Activated CD4-positive, alpha-beta memory T cell treated with anti-CD3 and anti-CD28 coated beads for 36 hours (primary cell): ENCODE data around the gene KRT2. TPM values are rescaled to one million over a fixed set of nuclear protein-coding genes. Genes with fewer than 3 reads are reported as not detected.
"Not testable (repeated sequence)": the region's sequence is repeated elsewhere in the genome, so short reads cannot be mapped to it uniquely, and the experiment has no call there.

Source experiments
- CTCF ChIA-PET: fragments of 350-600 bp; sonication (Branson Sonifier 250); formaldehyde crosslinking; loops from one replicate; lab custom pipeline; 2021; ENCODE audit warnings: antibody characterized with exemption, inconsistent platforms; lab: Charles Lee
- POLR2A ChIA-PET: fragments of 350-600 bp; sonication (Branson Sonifier 250); formaldehyde crosslinking; loops from one replicate; lab custom pipeline; 2021; ENCODE audit warnings: antibody characterized with exemption; lab: Charles Lee
- DNase-seq: peaks from one replicate; pipeline ENCODE4 v3.0.0-alpha.2; 2020
- H3K27ac Mint-ChIP-seq: one replicate; pipeline ENCODE4 v1.8.0; 2021; ENCODE audit warnings: mixed read lengths
- H3K27me3 Mint-ChIP-seq: one replicate; pipeline ENCODE4 v1.8.0; 2021; ENCODE audit warnings: mixed read lengths
- H3K36me3 Mint-ChIP-seq: one replicate; pipeline ENCODE4 v1.8.0; 2021; ENCODE audit warnings: mixed read lengths
- H3K4me1 Mint-ChIP-seq: one replicate; pipeline ENCODE4 v1.8.0; 2021; ENCODE audit warnings: low read depth, mixed read lengths
- H3K4me3 Mint-ChIP-seq: one replicate; pipeline ENCODE4 v1.8.0; 2021; ENCODE audit warnings: mild to moderate bottlenecking, mixed read lengths
- H3K9me3 Mint-ChIP-seq: one replicate; pipeline ENCODE4 v1.8.0; 2021; ENCODE audit warnings: mixed read lengths
- intact Hi-C: fragments of 100-400 bp; cut with micrococcal nuclease; formaldehyde crosslinking; loops from one replicate; pipeline ENCODE4 v1.15.1; 2023
- total RNA-seq, 2 experiments: library from RNA; stranded (reverse); gene quantifications; one replicate each; pipeline ENCODE4 v1.2.3, GENCODE V29; 2021

KRT2 gene
- total RNA-seq, 2 experiments from 2014 or later, result not detected

- Mint-ChIP-seq H3K4me3 (no peak overlapping the region), H3K27me3 (peaks cover 3% of the 10 kb centered on the region), H3K9me3 (no peaks in the 10 kb centered on the region), H3K4me1 (no peaks in the 10 kb centered on the region), H3K27ac (no peak overlapping the region), H3K36me3 (no peaks in the 10 kb centered on the region)
- no peak for DNase-seq
- ChIA-PET POLR2A (no interaction called here), CTCF (no interaction called here)
- intact Hi-C loops, result no loop called here
These were observed 21.2 kb upstream of the KRT2 start for GRCh38 chr12:52673217-52673616.

GRCh38 chr12:52672321-52672933, 20.4 kb upstream of the KRT2 start:
- Mint-ChIP-seq H3K36me3 (no peaks in the 10 kb centered on the region), H3K4me1 (no peaks in the 10 kb centered on the region), H3K27me3 (no peaks in the 10 kb centered on the region), H3K4me3 (no peak overlapping the region), H3K27ac (no peak overlapping the region), H3K9me3 (no peaks in the 10 kb centered on the region)
- ChIA-PET CTCF (no interaction called here), POLR2A (no interaction called here)
- intact Hi-C loops, result no loop called here
- no peak for DNase-seq

- Mint-ChIP-seq H3K4me3 (no peak overlapping the region), H3K27me3 (no peaks in the 10 kb centered on the region), H3K27ac (no peak overlapping the region), H3K36me3 (no peaks in the 10 kb centered on the region), H3K4me1 (no peaks in the 10 kb centered on the region), H3K9me3 (no peaks in the 10 kb centered on the region)
- DNase-seq, result no peak
- CTCF ChIA-PET, result no interaction called here
- intact Hi-C loops, result no loop called here
- POLR2A ChIA-PET, result no interaction called here
These were observed 18.9 kb upstream of the KRT2 start for GRCh38 chr12:52670961-52671360.

GRCh38 chr12:52670506-52670905, 18.5 kb upstream of the KRT2 start:
- CTCF ChIA-PET, result no interaction called here
- Mint-ChIP-seq H3K4me3 (no peak overlapping the region), H3K27me3 (no peaks in the 10 kb centered on the region), H3K4me1 (no peaks in the 10 kb centered on the region), H3K9me3 (no peaks in the 10 kb centered on the region), H3K36me3 (no peaks in the 10 kb centered on the region), H3K27ac (no peak overlapping the region)
- DNase-seq, result no peak
- POLR2A ChIA-PET, result no interaction called here
- intact Hi-C loops, result no loop called here

- H3K4me3 Mint-ChIP-seq, H3K27me3 Mint-ChIP-seq, POLR2A ChIA-PET, H3K4me1 Mint-ChIP-seq, H3K9me3 Mint-ChIP-seq, CTCF ChIA-PET, H3K36me3 Mint-ChIP-seq, H3K27ac Mint-ChIP-seq, intact Hi-C loops, DNase-seq: not testable (repeated sequence)
These were observed 17.9 kb upstream of the KRT2 start for GRCh38 chr12:52669941-52670340.

GRCh38 chr12:52669426-52669825, 17.4 kb upstream of the KRT2 start:
- H3K27ac Mint-ChIP-seq, result no peak overlapping the region
- intact Hi-C loops, result no loop called here
- H3K4me1 Mint-ChIP-seq, result no peaks in the 10 kb centered on the region
- CTCF ChIA-PET, result no interaction called here
- H3K4me3 Mint-ChIP-seq, result no peak overlapping the region
- no peaks in the 10 kb centered on the region for H3K27me3 Mint-ChIP-seq
- DNase-seq, result no peak
- POLR2A ChIA-PET, result interaction anchor here (0.5 kb wide), 1 partner anchor 61 kb away, joined by 3 read pairs; no protein-coding TSS in a partner anchor
- no peaks in the 10 kb centered on the region for H3K9me3 Mint-ChIP-seq
- no peaks in the 10 kb centered on the region for H3K36me3 Mint-ChIP-seq

- no peak overlapping the region for H3K27ac Mint-ChIP-seq
- no peaks in the 10 kb centered on the region for H3K9me3 Mint-ChIP-seq
- H3K27me3 Mint-ChIP-seq, result no peaks in the 10 kb centered on the region
- ChIA-PET POLR2A (interaction anchor here (0.6 kb wide), 1 partner anchor 61 kb away, joined by 3 read pairs; no protein-coding TSS in a partner anchor), CTCF (no interaction called here)
- DNase-seq, result no peak
- H3K4me3 Mint-ChIP-seq, result no peak overlapping the region
- no peaks in the 10 kb centered on the region for H3K36me3 Mint-ChIP-seq
- no peaks in the 10 kb centered on the region for H3K4me1 Mint-ChIP-seq
- intact Hi-C loops, result no loop called here
These were observed 15.9 kb upstream of the KRT2 start for GRCh38 chr12:52667931-52668330.

GRCh38 chr12:52667509-52667908, 15.5 kb upstream of the KRT2 start:
- no peaks in the 10 kb centered on the region for H3K27me3 Mint-ChIP-seq
- H3K27ac Mint-ChIP-seq, result no peak overlapping the region
- ChIA-PET CTCF (interaction anchor here (1.1 kb wide), 1 partner anchor 203 kb away, joined by 4 read pairs; no protein-coding TSS in a partner anchor), POLR2A (no interaction called here)
- no peaks in the 10 kb centered on the region for H3K9me3 Mint-ChIP-seq
- H3K36me3 Mint-ChIP-seq, result no peaks in the 10 kb centered on the region
- H3K4me1 Mint-ChIP-seq, result no peaks in the 10 kb centered on the region
- H3K4me3 Mint-ChIP-seq, result no peak overlapping the region
- intact Hi-C loops, result no loop called here
- DNase-seq, result no peak

- H3K9me3 Mint-ChIP-seq, result no peaks in the 10 kb centered on the region
- H3K4me3 Mint-ChIP-seq, result no peak overlapping the region
- no peak overlapping the region for H3K27ac Mint-ChIP-seq
- ChIA-PET CTCF (interaction anchor here (1.0 to 1.3 kb wide), 3 partner anchors 204 to 214 kb away, joined by 3 to 4 read pairs (median 3); no protein-coding TSS in a partner anchor), POLR2A (no interaction called here)
- no peaks in the 10 kb centered on the region for H3K36me3 Mint-ChIP-seq
- intact Hi-C loops, result no loop called here
- no peaks in the 10 kb centered on the region for H3K4me1 Mint-ChIP-seq
- no peak for DNase-seq
- no peaks in the 10 kb centered on the region for H3K27me3 Mint-ChIP-seq
These were observed 14.5 kb upstream of the KRT2 start for GRCh38 chr12:52666471-52666870.

- intact Hi-C loops, result no loop called here
- Mint-ChIP-seq H3K4me1 (no peaks in the 10 kb centered on the region), H3K27me3 (no peaks in the 10 kb centered on the region), H3K4me3 (no peak overlapping the region), H3K9me3 (no peaks in the 10 kb centered on the region), H3K36me3 (no peaks in the 10 kb centered on the region), H3K27ac (no peak overlapping the region)
- no peak for DNase-seq
- CTCF ChIA-PET, result no interaction called here
- POLR2A ChIA-PET, result no interaction called here
These were observed 11.4 kb upstream of the KRT2 start for GRCh38 chr12:52663420-52663819.

- Mint-ChIP-seq H3K36me3 (no peaks in the 10 kb centered on the region), H3K4me1 (no peaks in the 10 kb centered on the region), H3K4me3 (no peak overlapping the region), H3K27me3 (no peaks in the 10 kb centered on the region), H3K27ac (no peak overlapping the region), H3K9me3 (no peaks in the 10 kb centered on the region)
- CTCF ChIA-PET, result no interaction called here
- no peak for DNase-seq
- intact Hi-C loops, result no loop called here
- POLR2A ChIA-PET, result no interaction called here
These were observed 10.9 kb upstream of the KRT2 start for GRCh38 chr12:52662918-52663229.

GRCh38 chr12:52662093-52662917, 10.3 kb upstream of the KRT2 start:
- POLR2A ChIA-PET, result no interaction called here

GRCh38 chr12:52661668-52662067, 9.7 kb upstream of the KRT2 start:
- ChIA-PET CTCF (no interaction called here), POLR2A (no interaction called here)
- no peak for DNase-seq
- H3K4me1 Mint-ChIP-seq, result no peaks in the 10 kb centered on the region
- intact Hi-C loops, result no loop called here
- no peaks in the 10 kb centered on the region for H3K36me3 Mint-ChIP-seq
- no peak overlapping the region for H3K4me3 Mint-ChIP-seq
- no peak overlapping the region for H3K27ac Mint-ChIP-seq
- no peaks in the 10 kb centered on the region for H3K27me3 Mint-ChIP-seq
- no peaks in the 10 kb centered on the region for H3K9me3 Mint-ChIP-seq

More at GRCh38 chr12:52662093-52662917, 10.3 kb upstream of the KRT2 start:
- Mint-ChIP-seq H3K36me3 (no peaks in the 10 kb centered on the region), H3K4me1 (no peaks in the 10 kb centered on the region), H3K27ac (no peak overlapping the region), H3K9me3 (no peaks in the 10 kb centered on the region), H3K27me3 (no peaks in the 10 kb centered on the region), H3K4me3 (no peak overlapping the region)
- DNase-seq, result no peak
- CTCF ChIA-PET, result no interaction called here
- intact Hi-C loops, result no loop called here
